GM21529 (cell line): ENCODE results near the gene PTK6.

Experiments
- ATAC-seq: cut with Tn5 transposase; IDR thresholded peaks from one replicate; pipeline ENCODE4 v1.9.1; 2021; ENCODE audit not compliant: unreplicated experiment

Gene PTK6

DNA sequence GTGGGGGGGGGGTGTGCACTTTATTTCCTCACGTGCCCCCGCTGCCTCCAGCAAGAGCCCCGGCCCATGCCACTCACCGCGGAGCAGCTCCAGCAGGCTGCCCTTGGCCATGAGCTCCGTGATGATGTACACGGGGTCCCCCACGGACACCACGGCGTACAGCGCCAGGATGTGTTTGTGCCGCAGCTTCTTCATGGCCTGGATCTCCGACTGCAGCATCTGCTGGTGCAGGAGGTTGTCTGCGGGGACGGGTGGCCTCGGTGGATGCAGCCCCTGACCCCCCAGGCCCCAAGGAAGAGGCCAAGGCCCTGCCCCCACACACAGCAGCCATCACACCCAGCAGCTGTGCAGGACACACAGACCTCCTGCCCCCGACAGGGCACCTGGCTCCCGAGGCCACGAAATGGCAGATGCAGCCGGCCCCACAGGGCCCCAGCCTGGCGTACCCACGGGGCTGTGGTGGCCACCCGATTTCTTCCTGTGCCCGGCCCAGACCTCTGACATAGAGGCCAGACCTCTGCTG is 4.7 kb downstream of the PTK6 start:
- no peak for ATAC-seq

DNA sequence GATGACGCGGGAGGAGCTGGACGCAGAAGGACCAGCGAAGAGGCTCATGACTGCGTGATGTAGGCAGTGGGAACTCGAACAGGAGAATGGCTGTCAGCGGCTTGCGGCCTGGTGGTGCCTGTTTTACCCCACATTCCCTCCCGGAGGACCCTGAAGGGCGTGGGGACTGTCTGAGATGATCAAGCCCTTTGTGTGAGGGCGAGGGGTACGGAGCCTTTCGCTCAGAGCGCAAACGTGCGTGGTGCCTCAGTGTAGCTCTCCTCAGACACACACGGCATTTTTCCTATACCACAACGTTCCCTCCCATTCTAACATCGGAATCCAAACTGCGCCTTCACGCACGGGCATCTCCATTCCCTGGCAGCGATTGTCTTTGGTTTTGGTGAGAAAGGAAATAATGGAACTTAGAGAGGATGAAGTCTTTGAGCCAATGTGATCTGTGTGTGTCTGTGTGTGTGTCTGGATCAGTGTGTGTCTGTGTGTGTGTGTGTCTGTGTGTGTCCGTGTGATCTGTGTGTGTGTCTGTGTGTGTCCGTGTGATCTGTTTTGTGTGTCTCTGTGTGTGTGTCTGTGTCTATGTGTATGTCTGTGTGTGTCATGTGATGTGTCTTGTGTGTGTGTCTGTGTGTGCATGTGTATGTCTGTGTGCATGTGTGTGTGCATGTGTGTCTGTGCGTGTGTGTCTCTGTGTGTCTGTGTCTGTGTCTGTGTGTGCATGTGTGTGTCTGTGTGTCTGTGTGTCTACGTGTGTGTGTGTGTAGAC is 5.3 kb downstream of the PTK6 start:
- no peak for ATAC-seq

DNA sequence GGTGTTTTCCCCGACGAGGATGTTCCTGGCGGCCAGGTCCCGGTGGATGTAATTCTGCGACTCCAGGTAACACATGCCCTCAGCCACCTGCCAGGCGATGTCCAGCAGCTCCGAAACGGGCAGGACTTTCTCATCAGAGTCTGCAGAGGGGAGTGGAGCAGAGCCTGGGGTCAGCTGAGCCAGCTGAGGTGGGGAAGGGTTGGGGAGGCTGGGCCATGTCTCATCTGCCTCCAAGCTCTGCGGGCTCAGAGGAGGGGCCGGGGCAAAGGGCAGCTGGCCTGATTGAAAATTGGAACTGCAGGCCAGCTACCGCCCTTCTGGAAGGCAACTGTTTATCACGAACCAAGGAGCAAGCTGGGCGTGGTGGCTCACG is 6.4 kb downstream of the PTK6 start:
- ATAC-seq = no peak

DNA sequence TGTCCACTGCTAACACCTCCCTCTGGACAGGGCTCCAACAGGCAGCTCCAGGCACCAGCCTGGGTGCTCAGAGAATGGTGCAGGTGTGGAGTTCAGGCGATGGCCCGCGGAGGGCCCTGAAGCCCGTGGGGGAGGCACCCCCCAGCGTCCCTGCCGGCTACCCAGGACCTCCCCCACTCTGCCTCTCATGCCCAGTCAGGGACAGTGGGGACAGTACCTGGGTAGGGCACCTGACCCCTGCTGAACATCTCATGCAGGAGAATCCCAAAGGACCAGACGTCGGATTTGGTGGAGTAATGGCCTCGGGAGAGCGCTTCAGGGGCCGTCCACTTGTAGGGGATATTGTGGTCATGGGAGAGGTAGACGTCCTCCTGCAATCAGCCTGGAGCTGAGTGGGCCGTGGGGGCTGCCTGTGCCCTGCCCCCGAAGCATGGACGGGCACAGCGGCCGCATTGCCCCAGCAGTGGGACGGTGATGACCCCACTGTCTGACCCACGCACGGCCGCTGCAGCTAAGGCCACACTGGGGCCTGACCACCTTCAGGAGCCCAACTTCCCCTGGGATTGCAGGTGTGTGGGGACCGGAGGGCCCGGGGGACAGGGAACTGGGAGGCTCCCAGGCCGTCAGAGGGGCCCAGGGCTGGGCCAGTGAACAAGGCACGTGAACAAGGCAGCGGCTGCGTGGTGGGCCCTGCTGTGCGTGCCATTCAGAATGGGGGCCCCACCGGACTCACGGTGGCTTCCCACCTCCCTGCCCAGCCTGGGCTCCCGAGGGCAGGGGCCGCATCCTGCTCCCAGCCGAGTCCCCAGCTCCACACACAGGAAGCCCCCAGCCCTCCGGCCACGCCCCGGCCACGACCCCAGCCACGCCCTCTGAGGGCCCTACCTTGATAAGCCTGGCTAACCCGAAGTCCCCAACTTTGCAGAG is 7.1 kb downstream of the PTK6 start:
- ATAC-seq = no peak

DNA sequence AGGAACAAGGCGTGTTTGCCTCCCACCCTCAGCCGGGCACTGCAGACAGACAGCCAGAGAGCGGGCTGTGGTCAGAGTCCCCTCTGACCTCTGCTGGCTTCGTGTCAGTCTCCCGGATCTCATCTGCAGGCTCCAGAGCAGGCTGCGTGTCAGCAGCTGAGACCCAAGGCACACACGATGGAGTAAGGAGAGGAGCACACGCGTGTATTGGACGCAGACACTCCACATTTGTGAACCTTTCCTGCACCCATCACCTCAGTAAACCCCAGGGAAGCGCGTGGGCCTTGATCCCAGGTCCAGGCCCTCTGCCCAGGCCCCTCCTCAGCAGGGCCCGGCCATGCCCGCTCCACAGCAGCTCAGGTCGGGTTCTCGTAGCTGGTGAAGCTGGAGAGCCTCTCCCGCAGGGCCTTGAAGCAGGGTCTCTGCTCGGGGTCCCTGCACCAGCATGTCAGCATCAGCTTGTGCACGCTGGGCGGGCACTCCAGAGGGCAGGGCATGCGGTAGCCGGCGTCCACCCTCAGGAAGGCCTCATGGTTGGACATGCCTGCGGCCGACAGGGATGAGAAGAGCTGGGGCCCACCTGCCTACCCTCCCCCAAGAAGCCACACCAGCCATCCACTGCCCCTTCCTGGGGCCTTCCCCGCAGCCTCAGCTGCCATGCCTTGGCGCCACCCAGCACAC is 7.9 kb downstream of the PTK6 start:
- no peak for ATAC-seq

DNA sequence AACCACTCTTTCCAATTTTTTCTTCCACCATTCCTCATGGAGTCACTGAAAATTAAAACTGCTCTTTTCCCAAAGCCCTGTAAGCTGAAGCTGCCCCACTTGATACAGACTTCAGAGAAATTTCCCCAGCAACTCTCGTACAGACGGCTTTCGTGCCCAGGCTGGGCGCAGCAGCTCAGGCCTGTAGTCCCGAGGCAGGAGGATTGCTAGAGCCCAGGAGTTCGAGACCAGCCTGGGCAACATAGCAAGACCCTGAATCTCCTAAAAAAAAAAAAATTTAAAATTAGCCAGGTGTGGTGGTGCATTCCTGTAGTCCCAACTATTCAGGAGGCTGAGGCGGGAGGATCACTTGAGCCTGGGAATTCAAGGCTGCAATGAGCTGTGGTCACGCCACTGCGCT is 10.0 kb downstream of the PTK6 start:
- ATAC-seq = no peak

DNA sequence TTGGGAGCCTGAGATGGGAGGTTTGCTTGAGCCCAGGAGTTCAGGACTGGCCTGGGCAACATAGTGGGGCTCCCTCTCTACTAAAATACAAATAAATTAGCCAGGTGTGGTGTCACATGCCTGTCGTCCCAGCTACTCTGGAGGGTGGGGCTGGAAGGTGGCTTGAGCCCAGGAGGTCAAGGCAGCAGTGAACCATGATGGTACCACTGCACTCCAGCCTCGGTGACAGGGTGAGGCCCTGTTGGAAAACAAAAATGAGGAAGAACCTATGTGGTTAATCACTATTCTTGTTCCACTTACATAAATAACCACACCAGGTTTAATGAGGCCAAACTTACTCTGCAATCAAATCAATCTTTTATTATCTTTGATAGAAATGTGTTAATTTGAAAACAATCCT is 11.2 kb downstream of the PTK6 start:
- no peak for ATAC-seq

DNA sequence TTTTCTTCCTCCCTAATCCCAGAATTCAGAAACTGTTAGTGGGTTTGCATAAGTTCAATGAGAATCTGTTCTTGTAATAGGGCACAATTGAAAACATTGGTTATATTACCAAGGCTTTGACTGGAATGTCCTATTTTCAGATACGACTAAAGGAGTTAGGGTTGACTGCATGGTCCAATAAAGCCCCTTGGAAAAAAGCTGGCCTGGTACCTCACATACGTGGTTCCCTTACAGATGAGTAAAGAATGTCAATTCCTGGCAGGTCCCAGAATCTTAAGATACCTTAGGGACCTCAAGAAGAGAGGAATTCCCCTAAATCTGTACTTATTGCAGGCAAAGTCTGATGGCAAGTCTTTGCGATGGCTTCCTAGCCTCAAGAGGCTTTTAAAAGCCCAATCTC is 12.0 kb downstream of the PTK6 start:
- ATAC-seq = no peak

DNA sequence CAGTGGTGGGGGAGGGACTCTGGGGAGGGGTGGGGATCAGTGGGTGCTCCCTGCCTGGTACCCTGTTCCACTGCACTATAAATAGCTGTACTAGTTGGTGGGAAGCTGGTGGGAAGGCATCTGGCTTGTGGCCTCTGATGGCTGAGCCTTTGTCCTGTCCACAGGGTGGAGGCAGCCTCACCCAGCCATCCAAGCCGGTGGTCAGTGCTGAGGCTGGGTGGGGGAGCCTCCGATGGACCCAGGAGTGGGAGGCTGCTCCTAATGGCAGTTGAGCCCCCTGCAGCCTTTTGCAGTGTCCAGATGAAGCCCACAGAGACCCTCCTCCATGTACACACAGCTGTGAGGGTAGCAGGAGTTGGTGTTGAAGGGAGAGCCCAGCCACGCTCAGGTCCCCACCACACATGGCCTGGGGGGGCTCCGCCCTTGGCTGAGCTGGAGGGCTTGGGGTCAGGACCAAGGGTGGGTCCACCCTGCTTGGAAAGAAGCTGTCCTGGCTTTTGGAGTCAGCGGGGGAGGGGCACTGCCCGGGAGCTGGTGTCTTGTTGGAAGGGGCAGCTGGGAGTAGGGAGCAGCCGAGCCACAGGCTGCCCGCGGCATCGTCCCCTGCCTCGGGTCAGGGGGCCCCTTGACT is 14.1 kb downstream of the PTK6 start:
- ATAC-seq = no peak

DNA sequence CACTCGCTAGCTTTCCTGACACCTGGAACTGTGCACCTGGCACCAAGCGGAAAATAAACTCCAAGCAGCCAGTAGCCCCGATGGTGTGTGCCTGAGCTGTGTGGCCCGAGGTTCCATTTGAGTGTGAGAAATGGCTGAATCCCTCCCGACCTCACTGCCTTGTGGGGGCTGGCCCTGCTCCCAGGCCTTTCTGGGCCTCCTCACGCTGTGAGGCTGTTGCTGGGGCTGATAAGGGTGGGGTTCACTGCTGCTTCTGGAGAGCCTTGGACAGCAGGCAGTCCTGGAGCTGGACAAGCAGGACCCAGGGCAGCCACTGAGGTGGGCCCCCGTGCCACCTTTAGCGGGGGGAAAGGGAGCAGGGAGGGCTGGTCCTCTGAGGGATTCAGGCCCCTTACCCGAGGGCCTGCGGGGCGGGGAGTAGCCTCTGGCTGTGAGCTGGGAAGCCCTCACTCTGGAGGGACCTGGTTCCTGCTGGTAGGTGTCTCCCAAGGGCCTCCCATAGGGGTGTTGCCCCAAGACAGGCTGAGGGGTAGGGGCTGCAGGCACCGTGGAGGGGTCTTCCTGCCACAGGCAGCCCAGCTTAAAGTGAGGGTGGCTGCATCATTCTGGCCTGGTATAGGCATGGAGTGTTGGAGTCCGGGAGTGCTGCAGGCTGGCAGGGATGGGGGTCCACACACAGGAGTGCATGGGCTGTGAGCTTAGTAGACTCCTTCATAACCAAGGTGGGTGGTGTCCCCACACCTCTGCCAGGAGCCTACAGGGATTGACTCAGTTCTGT is 14.9 kb downstream of the PTK6 start:
- no peak for ATAC-seq

DNA sequence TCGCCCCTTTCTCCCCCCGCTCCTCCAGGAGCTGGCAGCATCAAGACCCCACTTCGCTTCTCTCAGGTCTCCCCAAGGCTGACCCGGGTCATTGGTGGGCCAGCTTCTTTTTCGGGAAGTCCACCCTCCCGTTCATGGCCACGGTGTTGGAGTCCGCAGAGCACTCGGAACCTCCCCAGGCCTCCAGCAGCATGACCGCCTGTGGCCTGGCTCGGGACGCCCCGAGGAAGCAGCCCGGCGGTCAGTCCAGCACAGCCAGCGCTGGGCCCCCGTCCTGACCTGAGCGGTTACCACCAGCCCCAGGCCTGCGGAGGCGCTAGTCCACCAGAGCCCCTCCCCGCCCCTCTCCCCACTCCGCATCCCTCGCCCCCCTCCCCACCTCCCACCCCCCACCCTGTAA is 15.6 kb downstream of the PTK6 start:
- ATAC-seq = no peak

DNA sequence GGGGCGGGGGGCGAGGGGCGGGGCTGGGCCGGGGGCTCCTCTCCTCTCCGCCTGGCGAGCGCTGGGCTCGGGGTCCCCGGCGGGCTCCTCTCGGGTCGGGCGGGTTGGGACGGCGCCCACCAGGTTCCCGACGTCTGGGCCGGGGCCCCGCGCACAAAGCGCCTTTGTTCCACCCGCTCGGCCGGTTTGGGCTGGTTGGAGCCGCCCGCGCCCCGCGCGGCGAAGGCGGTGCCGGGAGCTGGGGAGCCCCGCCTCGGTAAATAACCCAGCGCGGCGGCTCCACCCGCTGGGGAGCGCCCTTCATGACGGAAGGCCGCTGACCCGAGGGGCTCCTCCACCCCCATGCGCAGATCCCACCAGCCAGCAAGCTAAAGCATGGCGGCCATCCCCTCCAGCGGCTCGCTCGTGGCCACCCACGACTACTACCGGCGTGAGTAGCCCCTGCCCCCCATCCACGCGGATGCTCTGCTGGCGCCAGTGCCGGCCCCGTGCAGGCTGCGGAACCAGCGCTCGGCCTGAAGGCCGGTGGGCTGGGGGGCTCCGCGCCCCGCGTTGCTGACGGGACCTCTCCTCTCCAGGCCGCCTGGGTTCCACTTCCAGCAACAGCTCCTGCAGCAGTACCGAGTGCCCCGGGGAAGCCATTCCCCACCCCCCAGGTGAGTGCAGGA is 16.1 kb downstream of the PTK6 start:
- peak; percentile 48 for ATAC-seq

DNA sequence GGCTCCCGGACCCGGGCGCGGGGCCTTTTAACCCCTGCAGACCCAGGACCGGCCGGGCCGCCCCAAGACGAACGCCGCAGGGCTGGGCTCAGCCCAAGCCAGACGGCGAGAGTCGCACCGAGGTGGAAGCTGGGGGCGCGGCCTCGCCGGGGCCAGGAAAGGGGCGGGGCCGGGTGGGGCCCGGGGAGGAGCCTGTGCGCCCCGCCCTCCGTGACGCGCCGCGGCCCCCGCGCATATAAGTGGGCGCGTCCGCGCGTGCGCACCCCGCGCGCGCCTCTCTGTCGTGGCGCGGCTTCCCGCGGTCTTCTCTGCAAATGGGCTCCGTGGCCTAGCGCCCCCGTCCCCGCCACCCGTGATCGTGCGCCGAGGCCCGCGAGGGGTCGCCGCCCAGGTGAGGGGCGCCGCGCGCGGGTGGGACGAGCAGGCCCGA is 16.7 kb downstream of the PTK6 start, which contains the start of gene PPDPF:
PPDPF (plus strand) TSS at position 262 of the 430 bp plus-strand sequence. CDS start 544 bp downstream, outside the sequence.
- ATAC-seq = peak; percentile 57

DNA sequence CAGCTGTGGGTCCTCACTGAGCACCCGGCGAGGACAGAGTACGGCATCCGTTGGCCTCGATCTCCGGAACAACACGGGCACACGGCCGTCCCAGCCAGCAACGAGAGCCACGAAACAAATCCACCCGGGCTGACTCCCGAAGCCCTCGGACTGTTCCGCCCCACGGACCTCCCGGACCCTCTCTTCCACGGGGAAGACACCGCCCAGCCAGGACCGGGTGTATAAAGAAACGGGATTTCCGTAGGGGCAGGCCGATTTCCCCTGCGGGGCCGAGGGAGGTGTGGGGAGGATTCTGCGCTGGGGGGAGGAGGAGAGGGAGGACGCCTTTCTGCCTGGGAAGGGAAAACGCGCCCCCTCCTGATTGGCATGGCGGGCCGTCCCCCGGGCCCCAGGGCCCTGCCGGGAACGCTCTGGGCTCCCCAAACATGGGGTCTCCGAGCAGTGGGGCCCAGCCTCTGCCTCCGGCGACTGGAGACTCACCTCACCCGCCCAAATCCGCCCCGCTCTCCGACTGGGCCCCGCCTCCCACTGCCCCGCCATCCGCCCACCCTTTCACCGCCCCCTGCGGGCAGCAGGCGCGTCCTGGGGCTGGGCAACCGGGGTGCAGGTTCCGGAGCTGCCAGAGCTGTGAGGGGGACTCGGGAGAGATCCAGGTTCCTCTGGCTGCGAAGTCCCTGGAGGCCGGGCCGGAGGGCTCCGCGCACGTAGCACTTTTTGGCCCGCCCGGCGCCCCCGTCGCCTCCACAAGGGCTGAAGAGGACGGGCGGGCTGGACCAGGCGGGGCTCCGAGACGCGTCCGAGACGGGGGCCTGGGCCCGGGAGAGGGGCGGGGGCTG is 17.3 kb downstream of the PTK6 start:
- peak; percentile 41 for ATAC-seq

DNA sequence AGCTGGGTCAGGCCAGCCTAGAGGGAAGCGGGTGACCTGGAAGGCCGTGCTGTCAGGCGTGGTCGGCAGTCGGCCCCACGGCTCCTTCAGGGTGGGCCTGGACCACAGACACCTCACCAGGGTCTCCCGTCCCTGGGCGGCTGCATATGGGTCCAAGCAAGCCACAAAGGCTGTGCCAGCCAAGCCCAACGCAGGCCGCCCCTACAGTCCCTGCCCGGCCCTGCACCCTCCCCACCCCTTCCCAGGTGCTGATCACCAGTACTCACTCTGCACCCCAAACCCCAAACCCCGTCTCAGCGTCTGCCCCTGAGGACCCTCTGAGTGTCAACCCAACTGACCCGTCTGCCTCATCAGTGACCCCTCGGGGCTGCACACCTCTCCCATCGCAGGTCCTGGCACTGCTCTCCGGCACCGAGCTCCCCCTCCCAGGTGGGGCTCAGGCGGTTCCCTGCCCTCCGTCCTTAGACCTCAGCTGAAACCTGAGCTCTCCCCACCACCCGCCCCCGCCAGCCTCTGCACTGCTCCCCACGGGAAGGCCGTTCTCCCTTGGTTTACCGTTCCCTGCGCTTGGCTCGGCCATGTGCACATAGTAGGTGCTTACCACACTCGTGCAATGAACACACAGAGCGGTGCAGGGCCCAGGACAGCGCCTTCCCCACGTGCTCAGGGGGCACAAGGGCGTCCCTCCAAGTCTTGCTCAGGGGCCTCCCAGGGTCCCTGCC is 18.1 kb downstream of the PTK6 start:
- ATAC-seq = no peak

DNA sequence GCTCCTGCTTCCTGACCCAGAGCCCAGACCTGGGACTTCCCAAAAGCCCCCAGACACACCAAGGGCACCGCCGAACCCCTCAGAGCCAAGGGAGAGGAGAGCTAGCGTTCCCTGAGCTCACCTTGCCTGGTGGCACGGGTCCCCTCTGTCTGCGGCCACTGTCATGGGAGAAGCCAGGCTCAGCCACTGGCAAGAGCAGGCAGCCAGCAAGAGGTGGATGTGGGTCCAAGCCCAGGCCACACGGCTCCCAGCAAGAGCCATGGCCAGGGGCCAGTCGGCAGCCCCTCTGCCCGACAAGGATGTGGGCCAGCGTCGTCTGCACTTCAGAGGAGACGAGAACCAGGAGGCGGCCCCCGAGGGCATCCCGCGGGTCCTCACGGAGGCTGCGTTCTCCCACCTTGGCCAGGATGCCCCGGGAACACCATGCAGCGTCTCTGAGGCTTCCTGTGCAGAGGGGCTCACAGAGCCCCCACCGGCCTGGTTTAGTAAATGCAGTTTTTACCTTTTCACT is 18.8 kb downstream of the PTK6 start:
- no peak for ATAC-seq

DNA sequence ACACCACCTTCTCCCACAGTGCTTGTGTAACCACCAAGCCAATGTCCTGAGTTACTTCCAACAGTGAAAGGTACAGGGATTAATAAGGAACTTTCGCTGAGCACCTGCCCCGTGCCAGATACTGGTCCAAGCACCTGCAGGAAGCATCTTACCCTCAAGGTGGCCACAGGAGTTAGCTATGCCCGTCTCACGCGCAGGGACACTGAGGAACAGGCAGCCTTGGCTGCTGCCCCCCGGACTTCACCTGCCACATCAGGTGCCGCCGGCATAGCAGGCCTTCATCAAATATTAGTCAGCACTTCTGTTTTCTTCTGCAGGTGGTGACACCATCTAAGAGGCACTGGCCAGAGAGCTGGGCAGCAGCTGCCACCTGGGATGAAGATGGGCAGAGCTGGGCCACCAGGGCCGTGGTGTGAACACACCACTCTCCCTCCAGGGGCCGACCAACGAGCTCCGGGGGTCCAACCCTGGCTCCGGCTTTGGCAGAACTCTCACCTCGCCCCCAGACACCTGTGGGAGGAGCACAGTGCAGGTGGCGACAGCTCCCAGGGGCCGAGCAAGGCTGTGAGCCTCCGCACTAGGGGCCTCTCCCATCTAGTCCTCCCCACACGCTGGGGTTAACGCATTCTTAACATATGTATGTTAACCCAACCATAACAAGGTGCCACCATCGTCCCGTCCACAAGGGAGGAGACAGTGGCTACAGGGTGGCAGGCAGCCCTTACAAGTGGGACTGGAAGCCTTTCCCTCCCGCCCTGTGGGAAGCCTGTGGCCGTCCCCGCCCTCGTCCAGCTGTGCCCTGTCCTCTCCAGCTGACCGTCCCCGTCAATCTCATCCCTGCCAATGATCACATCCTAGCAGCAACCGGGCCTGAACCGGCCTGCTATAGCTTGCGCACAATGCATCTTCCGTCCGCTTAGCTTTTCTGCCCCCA is 19.5 kb downstream of the PTK6 start:
- ATAC-seq = no peak
